Activated CD4-positive, CD25-positive, alpha-beta regulatory T cell treated with anti-CD3 and anti-CD28 coated beads, Interleukin-2, amount 50 U/mL, for 24 hours (primary cell): ENCODE data around the gene MB21D2.

ENCODE experiments used
- ATAC-seq, 2 donors: fragments of 150-1000 bp; cut with Tn5 transposase; one replicate each; pipeline ENCODE4 v1.10.0; 2021; ENCODE audit warnings: mild to moderate bottlenecking in 1 of 2, moderate library complexity in 1 of 2

Gene MB21D2

GRCh38 chr3:192890347-192891335, 27.0 kb downstream of the MB21D2 start:
- ATAC-seq = no peak

DNA sequence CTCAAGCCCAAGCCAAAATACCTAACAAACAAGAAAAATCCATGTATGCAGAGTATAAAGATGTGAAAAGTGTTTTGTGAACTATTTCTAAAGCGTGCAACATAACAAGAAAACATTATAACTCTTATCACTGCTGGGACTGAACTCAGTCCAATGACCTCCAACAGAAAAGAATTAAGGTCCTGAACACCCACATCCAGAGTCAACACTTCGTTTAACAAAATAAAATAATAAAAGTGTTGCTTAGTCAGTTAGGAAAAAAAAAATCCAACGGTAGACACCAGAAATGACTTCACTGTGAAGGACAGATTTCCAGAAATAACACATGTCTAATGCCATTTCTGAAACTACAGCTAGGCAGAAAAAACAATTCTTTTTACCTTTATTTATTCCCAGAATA, 28.0 kb downstream of the MB21D2 start:
- ATAC-seq = no peak

DNA sequence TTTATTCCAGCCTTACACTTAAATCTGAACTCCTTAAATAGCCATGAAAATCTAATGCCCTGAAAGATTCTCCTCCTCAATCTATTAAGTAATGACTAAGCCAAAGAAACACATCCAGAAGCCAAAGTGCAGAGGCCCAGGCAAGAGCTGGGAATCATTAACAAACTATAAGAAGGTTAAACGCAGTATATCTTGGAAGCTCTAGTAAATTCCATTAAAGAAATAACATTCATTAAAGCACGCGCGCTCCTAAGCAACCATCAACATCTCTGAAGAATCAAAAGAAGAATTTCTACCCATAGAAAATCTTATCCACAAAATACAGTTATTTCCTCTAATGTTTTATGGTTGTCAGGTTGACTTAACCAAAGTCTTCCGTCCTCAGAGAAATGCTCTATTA, 29.5 kb downstream of the MB21D2 start:
- ATAC-seq = no peak

DNA sequence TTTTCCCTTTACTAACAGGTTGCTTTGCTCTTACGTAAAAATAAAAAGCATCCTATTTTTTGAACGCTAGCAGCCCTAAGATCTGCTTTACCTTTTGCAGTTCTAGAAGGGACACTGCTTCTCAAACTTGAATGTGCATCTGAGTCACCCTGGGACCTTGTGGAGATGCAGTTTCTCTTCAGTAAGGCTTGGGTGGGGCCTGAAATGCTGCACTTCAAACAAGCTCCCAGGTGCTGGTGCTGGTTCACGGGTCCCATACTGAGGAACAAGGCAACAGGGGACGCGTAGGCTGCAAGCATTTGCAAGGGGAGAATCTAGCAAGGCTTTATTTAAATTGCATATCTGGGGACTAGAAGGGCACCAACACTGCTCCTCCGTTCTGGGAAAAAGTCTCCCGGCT, 30.0 kb downstream of the MB21D2 start:
- ATAC-seq = no peak

GRCh38 chr3:192887047-192887446, 30.6 kb downstream of the MB21D2 start:
- ATAC-seq = peak; percentile 30 to 39

- no peak for ATAC-seq
Observed at GRCh38 chr3:192884777-192885773, 32.6 kb downstream of the MB21D2 start.

GRCh38 chr3:192883512-192883911, 34.1 kb downstream of the MB21D2 start:
- ATAC-seq = no peak

GRCh38 chr3:192881159-192881786, 36.4 kb downstream of the MB21D2 start:
- ATAC-seq = no peak

- no peak for ATAC-seq
Observed at GRCh38 chr3:192880313-192880712, 37.3 kb downstream of the MB21D2 start.

GRCh38 chr3:192879346-192880031, 38.2 kb downstream of the MB21D2 start:
- ATAC-seq = no peak

DNA sequence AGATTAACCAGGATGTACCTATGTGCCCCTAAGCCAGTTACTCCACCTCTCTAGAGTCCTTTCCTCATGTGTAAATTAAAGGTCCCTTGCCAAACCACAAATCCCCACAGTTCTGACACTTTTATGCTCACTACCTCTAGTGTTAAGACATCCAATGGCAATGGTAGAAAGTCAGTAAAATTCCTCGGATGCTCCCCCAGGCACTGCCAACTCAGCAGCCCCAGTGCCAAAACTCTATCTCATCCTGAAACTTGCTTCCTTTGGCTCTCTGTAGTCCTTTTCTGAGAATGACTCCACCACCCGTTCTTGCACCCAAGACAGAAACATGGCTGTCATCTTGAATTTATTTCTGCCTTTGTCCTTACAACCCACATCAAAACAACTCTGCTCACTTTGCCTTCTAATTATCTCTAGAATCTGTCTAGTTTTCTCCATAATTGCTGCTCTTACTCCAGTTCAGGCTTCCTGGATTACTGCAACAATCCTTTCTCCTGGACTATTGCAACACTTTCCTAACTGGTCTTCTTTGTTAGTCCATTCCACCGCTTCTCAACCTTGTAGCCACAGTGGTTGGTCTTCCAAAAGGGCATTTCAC, 41.6 kb downstream of the MB21D2 start:
- no peak for ATAC-seq

DNA sequence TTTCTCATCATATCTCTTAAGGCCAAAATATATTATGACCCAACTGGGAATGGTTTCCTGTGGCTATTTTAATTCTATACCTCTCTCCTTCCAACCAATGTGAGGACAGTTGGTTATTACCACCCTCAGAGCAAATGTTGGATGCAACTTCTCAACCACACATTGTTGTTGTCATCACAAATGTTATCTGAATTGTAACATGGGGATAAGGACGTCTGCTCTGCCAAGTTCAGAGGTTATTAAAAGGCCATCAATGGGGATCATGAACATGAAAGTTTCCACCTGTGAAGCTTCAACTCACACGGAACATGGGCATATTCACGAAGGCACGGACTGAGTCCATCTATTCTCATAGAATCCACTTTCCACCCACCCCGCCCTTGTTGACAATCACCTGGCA, 46.8 kb downstream of the MB21D2 start:
- no peak for ATAC-seq

DNA sequence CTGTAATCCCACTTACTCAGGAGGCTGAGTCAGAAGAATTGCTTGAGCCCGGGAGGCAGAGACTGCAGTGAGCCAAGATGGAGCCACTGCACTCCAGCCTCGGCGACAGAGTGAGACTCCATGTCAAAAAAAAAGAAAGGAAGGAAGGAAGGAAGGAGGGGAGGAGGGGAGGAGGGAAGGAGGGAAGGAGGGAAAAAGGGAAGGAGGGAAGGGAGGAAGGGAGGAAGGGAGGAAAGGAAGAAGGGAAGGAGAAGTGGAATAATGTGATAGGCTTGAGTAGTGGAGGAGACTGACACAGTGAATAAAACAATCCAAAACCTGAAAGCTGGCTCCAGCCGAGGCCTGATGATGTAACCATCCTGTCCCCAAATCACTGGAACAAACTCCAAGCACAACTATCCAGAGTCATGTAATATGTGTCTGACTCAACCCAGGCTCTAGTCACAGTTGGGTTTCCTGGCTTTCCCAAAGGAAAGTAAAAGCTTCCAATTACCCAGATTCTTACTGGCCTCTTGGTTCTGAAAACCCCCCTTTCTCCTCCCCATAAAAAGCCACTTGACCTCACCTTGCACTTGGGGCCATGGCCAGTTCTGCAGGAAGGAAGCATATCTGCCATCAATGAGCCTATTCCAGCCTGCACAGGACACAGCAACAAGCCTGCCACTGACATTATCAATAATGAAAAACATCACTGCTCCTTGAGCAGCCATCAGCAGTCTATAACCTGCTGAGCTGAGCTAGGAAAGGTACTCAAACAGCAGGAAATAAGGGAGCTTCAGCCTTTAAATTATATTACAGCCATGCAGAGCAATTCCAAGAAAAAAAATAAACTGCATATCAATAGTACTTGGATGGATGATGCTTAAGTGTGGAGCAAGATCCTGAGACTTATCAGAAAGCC, 48.3 kb downstream of the MB21D2 start:
- ATAC-seq = no peak

DNA sequence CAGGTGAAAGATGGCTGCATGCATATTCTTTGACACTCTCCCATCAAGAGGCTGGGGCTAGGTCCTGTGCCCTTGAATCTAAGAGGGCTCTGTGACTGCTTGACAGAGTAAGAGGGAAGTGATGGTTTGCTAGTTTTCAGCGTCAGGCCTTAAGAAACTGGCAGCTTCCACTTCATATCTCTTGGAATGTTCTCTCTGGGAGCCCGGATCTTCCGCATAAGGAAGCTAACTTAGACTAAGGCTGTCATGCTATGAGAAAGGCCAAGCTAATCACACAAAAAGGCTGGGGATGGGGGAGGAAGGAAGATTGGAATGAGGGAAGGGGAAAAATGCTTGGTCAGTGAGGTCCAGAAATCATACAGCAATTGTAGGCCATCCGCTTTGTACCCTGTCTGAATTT, 50.0 kb downstream of the MB21D2 start:
- no peak for ATAC-seq

DNA sequence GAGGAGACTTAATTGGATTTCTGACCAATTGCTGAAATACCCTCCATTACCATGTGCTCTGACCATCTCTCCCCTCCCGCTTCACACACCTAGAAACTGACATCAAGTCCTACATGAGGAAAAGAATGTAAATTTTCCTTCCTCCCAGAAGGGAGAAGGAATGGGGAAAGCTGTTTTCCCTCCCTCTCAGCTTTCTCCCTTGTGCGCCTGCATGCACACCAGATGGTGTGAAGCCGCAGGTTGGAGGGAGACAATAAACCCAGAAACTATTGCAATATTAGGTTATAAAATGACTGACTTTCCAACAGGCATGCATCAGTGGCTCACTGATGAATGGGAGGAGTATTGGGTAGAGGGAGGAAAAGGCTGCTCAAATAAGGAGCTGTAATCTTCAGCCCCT, 50.9 kb downstream of the MB21D2 start:
- ATAC-seq = no peak

DNA sequence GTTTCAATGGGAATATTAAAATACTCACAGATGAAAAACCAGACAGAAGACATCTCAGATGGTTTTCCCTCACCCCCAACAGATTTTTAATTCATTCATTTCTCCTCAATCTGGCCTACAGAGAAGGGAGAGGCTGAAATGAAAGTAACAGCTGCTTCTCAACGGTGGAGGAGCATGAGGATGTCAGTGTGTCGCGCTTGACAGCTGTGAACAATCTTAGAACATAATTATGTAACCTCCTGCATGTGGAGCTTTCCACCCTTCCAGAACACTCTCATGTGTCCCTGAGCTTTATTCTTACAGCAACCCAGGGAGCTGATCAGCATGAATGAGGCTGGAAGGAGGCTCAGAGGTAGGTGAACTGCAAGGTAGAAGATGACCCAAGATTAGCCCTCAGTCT, 52.7 kb downstream of the MB21D2 start:
- ATAC-seq = no peak

DNA sequence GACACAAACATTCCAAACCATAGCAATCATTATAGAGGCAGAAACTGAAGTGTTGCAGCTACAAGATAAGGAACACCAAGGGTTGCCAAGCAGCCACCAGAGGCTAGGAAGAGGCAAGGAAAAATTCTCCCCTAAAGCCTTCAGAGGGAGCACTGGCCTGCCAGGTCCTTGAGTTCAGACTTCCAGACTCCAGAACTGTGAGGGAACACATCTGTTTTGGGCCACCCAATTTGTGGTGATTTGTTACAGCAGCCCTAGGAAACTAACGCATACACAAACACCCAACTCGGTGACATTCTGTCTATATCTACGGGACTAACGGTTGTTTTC, 54.6 kb downstream of the MB21D2 start:
- no peak for ATAC-seq

GRCh38 chr3:192862408-192863090, 55.1 kb downstream of the MB21D2 start:
- ATAC-seq = no peak

DNA sequence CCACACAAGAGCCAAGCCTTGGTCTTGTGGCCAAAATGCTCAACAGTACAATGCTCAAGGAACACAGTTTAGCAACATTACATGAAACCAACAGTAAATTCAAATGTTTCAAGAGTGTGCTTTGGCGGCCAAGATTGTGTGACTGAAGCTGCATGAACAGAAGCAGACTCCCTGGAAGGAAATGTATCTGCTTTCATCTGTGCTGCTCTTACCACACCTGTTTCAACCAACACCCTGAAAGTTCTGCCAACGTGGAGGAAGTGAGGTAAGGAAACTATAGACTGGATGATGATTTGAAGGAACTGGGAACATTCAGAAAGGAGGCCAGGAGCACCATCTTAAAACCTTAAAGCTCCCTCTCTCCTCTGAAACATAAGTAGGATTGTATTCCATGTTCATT, 55.7 kb downstream of the MB21D2 start:
- no peak for ATAC-seq

DNA sequence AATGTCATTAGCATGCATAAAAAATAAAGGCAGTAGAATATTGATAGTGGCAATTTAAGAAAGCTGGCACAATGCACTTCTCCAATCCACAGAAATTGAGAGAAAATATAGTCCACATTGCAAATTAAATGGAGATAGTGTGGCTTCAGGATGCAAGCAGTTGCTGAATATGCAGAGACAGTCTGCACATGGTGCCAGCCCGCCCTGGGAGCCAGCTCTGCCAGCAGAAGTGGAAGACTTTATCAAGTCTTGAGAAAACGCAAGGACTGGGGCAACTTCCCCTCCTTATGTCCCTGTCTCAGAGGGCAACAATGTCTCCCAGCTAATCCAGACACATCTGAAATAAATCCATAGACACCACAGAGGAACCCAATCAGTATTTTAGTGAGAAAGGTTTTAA, 57.2 kb downstream of the MB21D2 start:
- no peak for ATAC-seq
